ENCODE results near the gene DCTN1. TPM values are rescaled to one million over a fixed set of nuclear protein-coding genes. Genes with fewer than 3 reads are reported as not detected.

The DCTN1 gene
- total RNA-seq, 2 donors from 2014 or later: 165 to 167 TPM

GRCh38 chr2:74333896-74334586, 46.1 kb downstream of the DCTN1 start:
- no peak for DNase-seq (ENCODE audit: low spot score)
- intact Hi-C loops (cut with DNase I): loop anchor here (10.0 kb wide), 2 partner anchors 79 to 89 kb away; no protein-coding TSS in a partner anchor

- DNase-seq (ENCODE audit: low spot score): no peak
- intact Hi-C loops (cut with DNase I): loop anchor here (10.0 kb wide), 2 partner anchors 78 to 88 kb away; no protein-coding TSS in a partner anchor
These were observed 46.9 kb downstream of the DCTN1 start for GRCh38 chr2:74333175-74333574.

GRCh38 chr2:74332550-74333174, 47.4 kb downstream of the DCTN1 start:
- no peak for DNase-seq (ENCODE audit: low spot score)
- intact Hi-C loops (cut with DNase I): loop anchor here (10.0 kb wide), 2 partner anchors 78 to 88 kb away; no protein-coding TSS in a partner anchor

- no peak for DNase-seq (ENCODE audit: low spot score)
- intact Hi-C loops (cut with DNase I): no loop called here
These were observed 51.5 kb downstream of the DCTN1 start for GRCh38 chr2:74328573-74328972.

GRCh38 chr2:74328074-74328473, 52.0 kb downstream of the DCTN1 start:
- intact Hi-C loops (cut with DNase I): no loop called here
- no peak for DNase-seq (ENCODE audit: low spot score)

GRCh38 chr2:74327627-74328026, 52.5 kb downstream of the DCTN1 start:
- no peak for DNase-seq (ENCODE audit: low spot score)
- intact Hi-C loops (cut with DNase I): no loop called here

GRCh38 chr2:74327199-74327598, 52.9 kb downstream of the DCTN1 start:
- intact Hi-C loops (cut with DNase I): no loop called here
- DNase-seq (ENCODE audit: low spot score): no peak

- intact Hi-C loops (cut with DNase I): no loop called here
- no peak for DNase-seq (ENCODE audit: low spot score)
These were observed 54.3 kb downstream of the DCTN1 start for GRCh38 chr2:74325815-74326214.

- no peak for DNase-seq (ENCODE audit: low spot score)
- intact Hi-C loops (cut with DNase I): no loop called here
These were observed 58.4 kb downstream of the DCTN1 start for GRCh38 chr2:74321737-74322136.

GRCh38 chr2:74317701-74318100, 62.4 kb downstream of the DCTN1 start:
- intact Hi-C loops (cut with DNase I): no loop called here
- DNase-seq (ENCODE audit: low spot score): no peak

- intact Hi-C loops (cut with DNase I): no loop called here
- DNase-seq (ENCODE audit: low spot score): no peak
These were observed 63.4 kb downstream of the DCTN1 start for GRCh38 chr2:74316627-74317295.

GRCh38 chr2:74314107-74314506, 66.0 kb downstream of the DCTN1 start:
- DNase-seq (ENCODE audit: low spot score): no peak
- intact Hi-C loops (cut with DNase I): no loop called here

- intact Hi-C loops (cut with DNase I): no loop called here
- no peak for DNase-seq (ENCODE audit: low spot score)
These were observed 66.6 kb downstream of the DCTN1 start for GRCh38 chr2:74313497-74313896.

GRCh38 chr2:74312913-74313312, 67.2 kb downstream of the DCTN1 start:
- DNase-seq (ENCODE audit: low spot score): no peak
- intact Hi-C loops (cut with DNase I): no loop called here

Other genes starting within 250 kb of the DCTN1 start
- 10 to 100 TPM; 20.9 to 29.5 TPM for gene BOLA3, start 232.4 kb downstream of the DCTN1 start, total RNA-seq
- gene MOB1A, start 201.4 kb downstream of the DCTN1 start, total RNA-seq: 100 to 1,000 TPM; 101 to 119 TPM
- gene MTHFD2, start 181.7 kb downstream of the DCTN1 start, total RNA-seq: 100 to 1,000 TPM in 1 of 2 donors, 10 to 100 TPM in 1; 83.7 to 101 TPM
- 1 to 10 TPM; 3.9 to 5.3 TPM for gene SLC4A5, start 36.9 kb downstream of the DCTN1 start, total RNA-seq
- 1 to 10 TPM; 2.3 to 2.7 TPM for gene C2orf81, start 41.3 kb upstream of the DCTN1 start, total RNA-seq
- gene WDR54, start 41.4 kb upstream of the DCTN1 start, total RNA-seq: 1 to 10 TPM; 7.9 to 9.4 TPM
- gene RTKN, start 61.6 kb upstream of the DCTN1 start, total RNA-seq: 10 to 100 TPM; 10.6 to 16.8 TPM
- 10 to 100 TPM; 20.5 TPM for gene INO80B, start 74.8 kb upstream of the DCTN1 start, total RNA-seq
- 10 to 100 TPM; 28.2 to 40.5 TPM for gene WBP1, start 78.1 kb upstream of the DCTN1 start, total RNA-seq
- gene MOGS, start 85.1 kb upstream of the DCTN1 start, total RNA-seq: 10 to 100 TPM; 25.1 to 30.2 TPM
- gene MRPL53, start 92.4 kb upstream of the DCTN1 start, total RNA-seq: 10 to 100 TPM; 47.1 to 53.2 TPM
- 10 to 100 TPM in 1 of 2 donors, 1 to 10 TPM in 1; 9.9 to 11.2 TPM for gene CCDC142, start 102.7 kb upstream of the DCTN1 start, total RNA-seq
- 10 to 100 TPM; 13.2 to 15.0 TPM for gene TTC31, start 102.8 kb upstream of the DCTN1 start, total RNA-seq
- 1 to 10 TPM in 1 of 2 donors, not detected in 1; 1.5 TPM for gene LBX2, start 119.3 kb upstream of the DCTN1 start, total RNA-seq
- 10 to 100 TPM; 21.6 to 23.6 TPM for gene PCGF1, start 127.4 kb upstream of the DCTN1 start, total RNA-seq
- not detected for gene TLX2, start 134.1 kb upstream of the DCTN1 start, total RNA-seq
- not detected for gene DQX1, start 145.9 kb upstream of the DCTN1 start, total RNA-seq
- 10 to 100 TPM; 64.4 to 67.0 TPM for gene AUP1, start 149.4 kb upstream of the DCTN1 start, total RNA-seq
- gene HTRA2, start 149.6 kb upstream of the DCTN1 start, total RNA-seq: 10 to 100 TPM; 22.4 to 30.4 TPM
- gene LOXL3, start 173.6 kb upstream of the DCTN1 start, total RNA-seq: 10 to 100 TPM in 1 of 2 donors, 1 to 10 TPM in 1; 6.1 to 11.8 TPM
- gene DOK1, start 174.4 kb upstream of the DCTN1 start, total RNA-seq: 10 to 100 TPM; 11.0 to 12.2 TPM